Prostate gland (tissue), 2 donors: Measurements from ENCODE around the gene XXYLT1.

Experiments used
- CTCF ChIP-seq, 4 experiments: fragments of 200-600 bp in 2 of 4; fragments of 450-650 bp in 2 of 4; sonication (generic) in 2 of 4; IDR thresholded peaks; 1 replicate in 3 of 4; 2 replicates in 1 of 4; pipeline ENCODE4 v1.5.1; 2016 to 2019; ENCODE audit warnings: antibody characterized with exemption in 4 of 4, mild to moderate bottlenecking in 2 of 4, moderate library complexity in 2 of 4
- POLR2A ChIP-seq: fragments of 450-650 bp; IDR thresholded peaks from one replicate; pipeline ENCODE4 v1.6.1; 2016; ENCODE audit warnings: antibody characterized with exemption, mild to moderate bottlenecking
- POLR2AphosphoS5 ChIP-seq: sonication (generic); formaldehyde crosslinking; IDR thresholded peaks from one replicate; pipeline ENCODE4 v1.6.1; 2017; ENCODE audit warnings: antibody characterized with exemption

- TF ChIP-seq CTCF (IDR thresholded peaks at IDR 0.05) (no peak), POLR2AphosphoS5 (no peak), POLR2A (no peak)
These were observed 191.3 kb downstream of the XXYLT1 start for GRCh38 chr3:195079636-195080035.
